Activated CD8-positive, alpha-beta memory T cell treated with anti-CD3 and anti-CD28 coated beads, Interleukin-2, amount 10 ng/mL, durations not matched to agents 7 days and 5 days (primary cell): ENCODE results near the gene CIRBP. TPM values are rescaled to one million over a fixed set of nuclear protein-coding genes. Genes with fewer than 3 reads are reported as not detected.

Source experiments
- ATAC-seq: fragments of 150-1000 bp; cut with Tn5 transposase; one replicate; pipeline ENCODE4 v1.10.0; 2021; ENCODE audit warnings: moderate library complexity
- CTCF ChIA-PET: fragments of 350-600 bp; sonication (Branson Sonifier 250); formaldehyde crosslinking; loops from one replicate; lab custom pipeline; 2021; ENCODE audit warnings: antibody characterized with exemption; lab: Charles Lee
- DNase-seq: peaks from one replicate; pipeline ENCODE4 v3.0.0-alpha.2; 2020
- H3K27ac Mint-ChIP-seq: one replicate; pipeline ENCODE4 v1.8.0; 2021; ENCODE audit warnings: mild to moderate bottlenecking, mixed read lengths
- H3K27me3 Mint-ChIP-seq: one replicate; pipeline ENCODE4 v1.8.0; 2021; ENCODE audit warnings: mixed read lengths
- H3K36me3 Mint-ChIP-seq: one replicate; pipeline ENCODE4 v1.8.0; 2021; ENCODE audit warnings: mild to moderate bottlenecking, mixed read lengths
- H3K4me1 Mint-ChIP-seq: one replicate; pipeline ENCODE4 v1.8.0; 2021; ENCODE audit warnings: mixed read lengths
- H3K4me3 Mint-ChIP-seq: one replicate; pipeline ENCODE4 v1.8.0; 2021; ENCODE audit warnings: mild to moderate bottlenecking, moderate library complexity, mixed read lengths
- H3K9me3 Mint-ChIP-seq: one replicate; pipeline ENCODE4 v1.8.0; 2022; ENCODE audit warnings: low read depth, mixed read lengths
- total RNA-seq, 2 experiments: library from RNA; stranded (reverse); gene quantifications; one replicate each; pipeline ENCODE4 v1.2.3, GENCODE V29; 2021

The CIRBP gene
- total RNA-seq, 2 experiments from 2014 or later: 189 to 210 TPM

DNA sequence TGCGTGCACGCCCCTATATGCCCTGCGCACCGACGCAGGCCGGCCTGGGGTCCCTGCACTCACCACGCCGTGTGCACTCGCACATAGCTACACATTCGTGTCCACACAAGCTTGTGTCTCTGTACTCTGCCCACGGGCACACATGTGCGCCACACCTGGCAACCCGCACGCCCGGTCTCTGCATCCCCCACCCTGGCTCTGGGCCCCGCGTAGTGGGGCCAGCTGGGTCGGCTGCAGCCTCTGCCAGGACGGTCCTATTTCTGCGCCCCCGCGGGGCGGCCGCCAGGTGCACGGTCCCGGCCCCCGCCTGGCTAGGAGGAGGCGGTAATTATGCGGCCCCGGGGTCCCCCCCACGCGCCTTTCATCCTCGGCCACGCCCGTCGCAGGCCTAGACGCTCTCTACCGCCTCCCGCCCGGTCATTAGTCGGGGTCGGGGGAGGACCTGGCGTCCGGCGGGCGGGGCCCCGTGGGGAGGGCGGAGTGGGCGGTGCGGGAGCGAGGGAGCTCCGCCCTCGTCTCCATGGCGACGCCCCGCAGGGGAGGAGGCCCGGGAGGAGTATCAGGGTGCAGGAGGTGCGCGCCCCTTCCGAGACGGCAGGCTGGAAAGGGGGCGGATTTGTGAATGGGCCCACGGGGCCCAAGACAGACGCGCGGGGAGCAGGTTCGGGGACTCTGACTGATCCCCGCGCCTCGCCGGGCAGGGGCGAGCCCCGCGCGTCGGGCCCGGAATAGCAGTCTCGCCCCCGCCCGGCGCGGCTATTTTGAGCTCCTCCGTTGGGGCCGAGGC is 2.8 kb upstream of the CIRBP start:
- Mint-ChIP-seq H3K27me3 (peaks cover 2% of the 10 kb centered on the region), H3K27ac (peak overlapping the region; percentile 76), H3K4me3 (peak overlapping the region; percentile 59), H3K36me3 (peaks cover 15% of the 10 kb centered on the region), H3K4me1 (peaks cover 62% of the 10 kb centered on the region), H3K9me3 (no peaks in the 10 kb centered on the region)
- ATAC-seq (peak; percentile 54), DNase-seq (peak; percentile 94)
- CTCF ChIA-PET: interaction anchor here (0.5 to 17.8 kb wide), 26 partner anchors 8 to 282 kb away, joined by 3 to 723 read pairs (median 5); partner anchors contain the start of genes ABCA7, ARHGAP45, ATP5F1D and CBARP

DNA sequence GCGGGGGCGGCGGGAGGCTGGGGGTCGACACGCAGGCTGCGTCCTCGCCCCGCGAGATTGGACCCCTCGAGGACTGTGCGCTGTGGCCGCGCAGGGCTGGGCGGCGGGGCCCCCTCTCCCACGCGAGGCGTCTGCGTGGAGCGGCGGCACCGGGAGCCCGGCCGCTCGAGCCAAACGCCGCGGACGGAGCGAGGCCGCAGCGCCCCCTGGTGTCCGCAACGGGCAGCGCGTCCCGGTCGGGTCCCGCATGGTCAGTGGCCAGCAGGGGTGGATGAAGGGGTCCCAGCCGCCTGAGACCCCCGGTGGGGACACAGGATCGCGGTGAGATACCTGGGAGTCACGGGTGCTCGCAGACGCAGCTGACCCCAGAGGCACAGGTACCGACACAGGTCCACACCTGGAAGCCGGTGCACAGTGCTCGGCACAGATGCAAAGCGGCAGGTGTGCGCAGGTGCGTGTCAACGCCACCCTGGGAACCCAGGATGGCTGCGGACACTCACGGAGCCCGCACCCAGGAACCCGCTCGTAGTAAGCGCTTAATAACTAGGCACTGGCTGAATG is 2.1 kb upstream of the CIRBP start:
- Mint-ChIP-seq H3K4me3 (peak overlapping the region; percentile 59), H3K27me3 (peaks cover 2% of the 10 kb centered on the region), H3K36me3 (peaks cover 22% of the 10 kb centered on the region), H3K27ac (no peak overlapping the region), H3K4me1 (peaks cover 62% of the 10 kb centered on the region), H3K9me3 (no peaks in the 10 kb centered on the region)
- peak; percentile 9 for ATAC-seq
- CTCF ChIA-PET: interaction anchor here (0.5 to 17.8 kb wide), 27 partner anchors 8 to 283 kb away, joined by 3 to 723 read pairs (median 5); partner anchors contain the start of genes ABCA7, ARHGAP45, ATP5F1D and CBARP
- DNase-seq: peak; percentile 83

DNA sequence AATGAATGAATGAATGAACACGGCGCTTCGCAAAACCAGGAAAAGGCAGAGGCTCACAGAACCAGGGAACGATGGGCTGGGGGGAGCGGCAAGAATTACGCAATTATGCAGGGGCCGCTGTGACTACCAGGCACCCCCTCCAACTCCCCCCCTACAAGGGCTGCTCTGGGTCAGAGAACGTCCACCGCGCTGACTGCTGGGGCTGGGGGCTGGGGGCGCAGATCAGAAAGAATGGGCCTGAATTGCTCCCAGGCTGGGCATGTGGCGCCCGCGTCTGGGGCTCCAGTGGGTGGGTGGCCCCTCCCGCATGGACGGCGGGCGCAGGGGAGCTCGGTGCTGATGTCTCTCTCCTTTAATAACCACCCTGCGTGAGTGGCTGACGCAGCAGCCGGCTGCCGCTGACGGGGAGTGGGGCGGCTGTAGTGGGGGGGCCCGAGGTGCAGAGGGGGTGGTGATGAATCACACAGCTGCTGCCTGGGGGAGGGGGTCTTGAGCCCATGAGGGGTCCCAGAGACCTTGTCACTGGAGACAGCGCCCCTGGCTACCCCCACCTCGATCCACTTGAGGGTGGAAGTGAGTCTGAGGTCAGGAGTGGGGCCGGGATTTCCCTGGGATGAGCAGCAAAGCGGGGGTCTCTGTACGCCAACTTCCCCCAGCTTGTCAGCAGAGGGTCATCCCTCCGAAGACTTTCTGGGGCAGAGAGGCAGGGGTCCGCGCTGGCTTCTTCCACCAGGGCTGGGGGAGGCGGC is 1.5 kb upstream of the CIRBP start:
- CTCF ChIA-PET: interaction anchor here (1.1 to 17.8 kb wide), 5 partner anchors 14 to 228 kb away, joined by 3 to 723 read pairs (median 14); partner anchors contain the start of genes ABCA7, ATP5F1D and CBARP
- H3K9me3 Mint-ChIP-seq: no peaks in the 10 kb centered on the region
- ATAC-seq (no peak), DNase-seq (peak; percentile 60)
- H3K4me1 Mint-ChIP-seq: peaks cover 64% of the 10 kb centered on the region
- no peak overlapping the region for H3K27ac Mint-ChIP-seq
- peaks cover 28% of the 10 kb centered on the region for H3K36me3 Mint-ChIP-seq
- H3K27me3 Mint-ChIP-seq: peaks cover 2% of the 10 kb centered on the region
- peak overlapping the region; percentile 38 for H3K4me3 Mint-ChIP-seq

DNA sequence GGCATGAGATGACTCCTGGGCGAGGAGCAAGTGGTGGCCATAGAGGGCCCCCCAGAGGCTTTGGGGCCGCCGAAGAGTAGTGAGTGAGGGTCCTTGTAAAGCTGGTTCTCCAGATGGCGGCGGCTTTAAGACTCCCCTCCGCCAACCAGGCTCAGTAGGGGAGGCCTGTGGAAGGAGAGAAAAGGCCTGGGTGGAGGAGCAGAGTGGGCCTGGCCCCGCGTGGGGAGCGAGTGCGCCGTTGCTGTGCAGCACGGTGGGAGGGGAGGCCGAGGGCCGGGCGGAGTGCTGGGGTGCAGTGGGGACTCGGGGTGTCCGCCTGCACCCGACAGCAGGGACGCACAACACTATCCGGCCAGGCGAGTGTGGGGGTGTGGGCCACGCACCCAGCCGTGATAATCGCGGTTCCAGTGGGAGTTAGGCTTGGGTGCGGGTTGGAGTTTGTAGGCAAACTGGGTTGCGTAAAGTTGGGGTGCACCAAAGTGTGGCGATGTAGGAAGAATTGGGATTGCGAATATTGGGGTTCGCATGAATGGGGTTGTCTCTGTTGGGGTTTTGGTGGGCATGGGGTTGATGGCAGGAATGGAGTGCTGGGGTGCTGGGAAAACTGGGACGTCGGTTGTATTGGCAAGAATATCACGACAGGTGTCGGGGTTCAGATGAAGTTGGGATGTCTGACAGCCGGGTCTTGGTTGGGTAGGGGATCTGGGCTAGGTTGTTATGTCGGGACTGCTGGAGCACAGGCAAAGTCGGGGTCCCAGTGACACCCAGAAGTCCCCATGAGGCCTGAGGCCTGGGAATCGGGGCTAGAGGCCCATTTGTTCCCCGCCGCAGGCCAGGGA is 687 bp upstream of the CIRBP start:
- peaks cover 64% of the 10 kb centered on the region for H3K4me1 Mint-ChIP-seq
- CTCF ChIA-PET: interaction anchor here (0.7 to 17.8 kb wide), 8 partner anchors 9 to 204 kb away, joined by 3 to 723 read pairs (median 6); partner anchors contain the start of genes ATP5F1D and CBARP
- peak overlapping the region; percentile 62 for H3K4me3 Mint-ChIP-seq
- peak; percentile 53 for DNase-seq
- H3K27ac Mint-ChIP-seq: peak overlapping the region; percentile 42
- peaks cover 35% of the 10 kb centered on the region for H3K36me3 Mint-ChIP-seq
- ATAC-seq: no peak
- H3K9me3 Mint-ChIP-seq: no peaks in the 10 kb centered on the region
- peaks cover 2% of the 10 kb centered on the region for H3K27me3 Mint-ChIP-seq

DNA sequence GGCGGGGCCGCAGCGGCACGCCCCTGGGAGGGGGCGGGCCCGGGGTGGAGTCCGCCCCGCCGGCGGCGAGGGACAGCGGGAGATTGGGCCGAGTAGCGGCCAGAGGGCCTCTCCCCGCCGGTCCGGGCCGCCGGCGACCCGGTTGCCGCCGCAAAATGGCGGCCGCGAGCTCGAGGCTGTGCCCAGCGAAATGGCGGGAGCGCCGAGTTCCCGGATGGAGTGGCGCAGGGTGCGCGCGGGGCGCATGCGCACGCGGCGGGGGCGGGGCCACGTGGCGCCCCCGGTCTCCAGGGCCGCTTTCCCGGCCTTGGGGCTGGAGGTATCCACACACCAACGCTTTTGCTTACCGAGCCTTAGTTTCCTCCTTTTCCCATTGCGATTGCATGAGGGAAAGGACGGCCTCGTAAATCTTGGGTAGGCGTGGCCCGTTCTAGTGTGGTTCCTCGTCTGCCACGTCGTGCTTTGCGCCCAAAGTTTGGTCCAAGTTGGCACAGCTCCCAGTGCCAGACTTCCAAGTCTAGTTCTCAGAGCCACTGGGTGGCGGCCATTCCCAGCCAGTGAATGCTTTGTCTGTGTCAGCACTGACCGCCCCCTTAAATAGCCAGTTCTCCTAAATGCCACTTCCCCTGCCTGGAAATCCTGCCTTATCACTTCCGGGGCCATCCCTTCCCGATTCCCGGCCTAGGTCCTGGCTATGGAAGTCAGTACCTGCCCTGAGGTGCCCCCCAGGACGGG is 513 bp downstream of the CIRBP start:
- peaks cover 44% of the 10 kb centered on the region for H3K36me3 Mint-ChIP-seq

DNA sequence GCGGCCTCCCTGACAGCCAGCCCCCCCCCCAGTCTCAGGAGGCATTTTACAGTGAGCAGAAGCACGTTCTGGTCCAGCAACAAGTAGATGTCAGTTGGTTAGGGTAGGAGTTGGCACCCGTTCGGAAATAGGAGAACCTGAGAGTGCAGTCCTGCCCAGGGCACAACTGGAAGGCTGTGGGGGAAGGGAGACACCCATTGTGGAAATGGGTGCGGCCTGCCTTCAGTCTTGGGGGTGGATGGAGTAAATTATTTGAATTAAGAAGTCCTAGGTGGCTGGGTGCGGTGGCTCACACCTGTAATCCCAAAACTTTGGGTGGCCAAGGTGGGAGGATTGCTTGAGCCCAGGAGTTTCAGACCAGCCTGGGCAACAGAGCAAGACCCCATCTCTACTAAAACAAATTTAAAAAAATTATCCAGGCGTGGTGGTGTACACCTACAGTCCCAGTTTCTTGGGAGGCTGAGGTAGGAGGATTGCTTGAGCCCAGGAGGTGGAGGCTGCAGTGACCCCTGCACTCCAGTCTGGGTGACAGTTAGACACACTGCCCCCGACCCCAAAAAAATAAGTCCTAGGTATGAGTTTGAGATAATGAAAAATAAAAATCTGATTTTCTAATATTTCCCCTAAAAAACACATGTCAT is 1.2 kb downstream of the CIRBP start:
- CTCF ChIA-PET: interaction anchor here (4.3 kb wide), 1 partner anchor 27 kb away, joined by 32 read pairs; no protein-coding TSS in a partner anchor

More for the DNA sequence above, 513 bp downstream of the CIRBP start:
- Mint-ChIP-seq H3K27me3 (peaks cover 2% of the 10 kb centered on the region), H3K4me3 (peak overlapping the region; percentile 86), H3K27ac (peak overlapping the region; percentile 89), H3K4me1 (peaks cover 73% of the 10 kb centered on the region), H3K9me3 (no peaks in the 10 kb centered on the region)
- CTCF ChIA-PET: interaction anchor here (1.2 to 17.8 kb wide), 6 partner anchors 10 to 205 kb away, joined by 4 to 723 read pairs (median 9); partner anchors contain the start of genes ATP5F1D and CBARP
- DNase-seq (peak; percentile 91), ATAC-seq (peak; percentile 36)

DNA sequence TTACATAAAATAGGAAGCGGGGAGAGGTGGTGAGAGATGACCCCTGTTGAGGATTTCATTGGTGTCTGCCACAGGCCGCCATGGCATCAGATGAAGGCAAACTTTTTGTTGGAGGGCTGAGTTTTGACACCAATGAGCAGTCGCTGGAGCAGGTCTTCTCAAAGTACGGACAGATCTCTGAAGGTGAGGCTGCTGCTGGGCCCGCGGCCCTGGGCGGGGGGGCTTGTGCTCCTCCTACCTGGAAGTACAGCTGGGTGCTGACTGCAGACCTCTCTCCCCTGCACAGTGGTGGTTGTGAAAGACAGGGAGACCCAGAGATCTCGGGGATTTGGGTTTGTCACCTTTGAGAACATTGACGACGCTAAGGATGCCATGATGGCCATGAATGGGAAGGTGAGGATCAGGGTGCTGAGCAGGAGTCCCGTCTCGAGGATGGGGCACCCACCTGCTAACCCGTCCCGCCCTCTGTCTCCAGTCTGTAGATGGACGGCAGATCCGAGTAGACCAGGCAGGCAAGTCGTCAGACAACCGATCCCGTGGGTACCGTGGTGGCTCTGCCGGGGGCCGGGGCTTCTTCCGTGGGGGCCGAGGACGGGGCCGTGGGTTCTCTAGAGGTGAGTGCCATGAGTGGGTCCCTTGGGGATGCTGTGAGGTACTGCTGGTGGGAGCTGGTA is 1.9 kb downstream of the CIRBP start:
- CTCF ChIA-PET: interaction anchor here (0.9 to 4.3 kb wide), 2 partner anchors 9 to 27 kb away, joined by 3 to 32 read pairs; no protein-coding TSS in a partner anchor
- DNase-seq (no peak), ATAC-seq (no peak)
- Mint-ChIP-seq H3K9me3 (no peaks in the 10 kb centered on the region), H3K4me1 (peaks cover 65% of the 10 kb centered on the region), H3K27me3 (peaks cover 2% of the 10 kb centered on the region), H3K4me3 (peak overlapping the region; percentile 86), H3K36me3 (peaks cover 45% of the 10 kb centered on the region), H3K27ac (peak overlapping the region; percentile 89)

More for the DNA sequence above, 1.2 kb downstream of the CIRBP start:
- Mint-ChIP-seq H3K27ac (peak overlapping the region; percentile 89), H3K27me3 (peaks cover 2% of the 10 kb centered on the region), H3K4me1 (peaks cover 70% of the 10 kb centered on the region), H3K4me3 (peak overlapping the region; percentile 86), H3K36me3 (peaks cover 45% of the 10 kb centered on the region), H3K9me3 (no peaks in the 10 kb centered on the region)
- no peak for ATAC-seq
- peak; percentile 54 for DNase-seq

DNA sequence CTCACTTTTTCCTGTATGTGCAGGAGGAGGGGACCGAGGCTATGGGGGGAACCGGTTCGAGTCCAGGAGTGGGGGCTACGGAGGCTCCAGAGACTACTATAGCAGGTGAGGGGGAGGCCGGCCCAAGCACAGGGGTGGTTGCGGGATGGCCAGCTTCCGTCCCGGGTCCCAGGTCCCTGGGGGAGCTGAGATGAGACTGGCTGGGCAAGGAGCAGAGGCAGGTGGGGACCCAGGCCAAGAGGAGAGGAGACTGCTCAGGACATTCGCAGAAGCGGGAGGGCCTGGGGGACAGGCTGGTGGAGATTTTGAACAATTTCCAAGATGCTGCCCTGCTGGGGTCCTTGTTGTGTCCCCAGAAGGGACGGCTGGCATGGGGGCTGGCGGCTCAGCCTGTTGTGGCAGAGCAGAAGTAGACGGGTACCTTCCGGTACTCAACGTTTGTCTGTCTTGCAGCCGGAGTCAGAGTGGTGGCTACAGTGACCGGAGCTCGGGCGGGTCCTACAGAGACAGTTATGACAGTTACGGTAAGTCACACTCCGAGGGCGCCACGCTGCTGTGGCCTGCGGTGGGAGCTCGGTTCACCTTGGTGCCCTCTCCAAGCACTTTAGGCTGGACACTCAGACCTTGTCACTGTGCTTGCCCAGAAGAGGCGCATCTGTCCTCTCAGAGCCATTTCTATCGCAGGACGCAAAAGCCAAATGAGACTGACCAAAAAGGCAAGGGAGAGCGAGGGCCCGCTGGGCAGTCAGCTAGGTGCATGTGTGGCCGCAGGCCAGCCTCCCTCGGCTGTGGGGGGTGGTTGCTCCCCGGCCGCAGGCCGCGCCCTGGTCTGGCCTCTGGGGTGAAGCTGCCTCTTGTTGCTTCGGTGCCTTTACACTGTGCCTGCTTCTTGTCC is 2.6 kb downstream of the CIRBP start:
- Mint-ChIP-seq H3K4me1 (peaks cover 67% of the 10 kb centered on the region), H3K4me3 (peak overlapping the region; percentile 86), H3K36me3 (peaks cover 46% of the 10 kb centered on the region), H3K27me3 (peaks cover 2% of the 10 kb centered on the region), H3K27ac (peak overlapping the region; percentile 89), H3K9me3 (no peaks in the 10 kb centered on the region)
- no peak for ATAC-seq
- CTCF ChIA-PET: interaction anchor here (0.9 to 4.3 kb wide), 3 partner anchors 8 to 28 kb away, joined by 3 to 32 read pairs (median 3); no protein-coding TSS in a partner anchor
- DNase-seq: no peak

DNA sequence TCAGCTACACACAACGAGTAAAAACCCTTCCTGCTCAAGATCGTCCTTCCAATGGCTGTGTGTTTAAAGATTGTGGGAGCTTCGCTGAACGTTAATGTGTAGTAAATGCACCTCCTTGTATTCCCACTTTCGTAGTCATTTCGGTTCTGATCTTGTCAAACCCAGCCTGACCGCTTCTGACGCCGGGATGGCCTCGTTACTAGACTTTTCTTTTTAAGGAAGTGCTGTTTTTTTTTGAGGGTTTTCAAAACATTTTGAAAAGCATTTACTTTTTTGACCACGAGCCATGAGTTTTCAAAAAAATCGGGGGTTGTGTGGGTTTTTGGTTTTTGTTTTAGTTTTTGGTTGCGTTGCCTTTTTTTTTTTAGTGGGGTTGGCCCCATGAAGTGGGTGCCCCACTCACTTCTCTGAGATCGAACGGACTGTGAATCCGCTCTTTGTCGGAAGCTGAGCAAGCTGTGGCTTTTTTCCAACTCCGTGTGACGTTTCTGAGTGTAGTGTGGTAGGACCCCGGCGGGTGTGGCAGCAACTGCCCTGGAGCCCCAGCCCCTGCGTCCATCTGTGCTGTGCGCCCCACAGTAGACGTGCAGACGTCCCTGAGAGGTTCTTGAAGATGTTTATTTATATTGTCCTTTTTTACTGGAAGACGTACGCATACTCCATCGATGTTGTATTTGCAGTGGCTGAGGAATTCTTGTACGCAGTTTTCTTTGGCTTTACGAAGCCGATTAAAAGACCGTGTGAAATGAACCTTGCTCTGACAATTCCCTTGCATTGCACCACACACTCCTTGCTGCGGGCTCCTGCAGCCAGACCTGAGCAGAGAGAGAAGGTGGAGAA is 3.5 kb downstream of the CIRBP start:
- CTCF ChIA-PET: interaction anchor here (1.0 to 4.3 kb wide), 3 partner anchors 13 to 29 kb away, joined by 3 to 32 read pairs (median 4); no protein-coding TSS in a partner anchor
- peak overlapping the region; percentile 75 for H3K27ac Mint-ChIP-seq
- H3K9me3 Mint-ChIP-seq: no peaks in the 10 kb centered on the region
- peaks cover 46% of the 10 kb centered on the region for H3K36me3 Mint-ChIP-seq
- peak overlapping the region; percentile 50 for H3K4me3 Mint-ChIP-seq
- no peak for ATAC-seq
- DNase-seq: no peak
- H3K27me3 Mint-ChIP-seq: no peaks in the 10 kb centered on the region
- peaks cover 64% of the 10 kb centered on the region for H3K4me1 Mint-ChIP-seq
